ENCODE results near the gene CTDSPL.

Gene CTDSPL

DNA sequence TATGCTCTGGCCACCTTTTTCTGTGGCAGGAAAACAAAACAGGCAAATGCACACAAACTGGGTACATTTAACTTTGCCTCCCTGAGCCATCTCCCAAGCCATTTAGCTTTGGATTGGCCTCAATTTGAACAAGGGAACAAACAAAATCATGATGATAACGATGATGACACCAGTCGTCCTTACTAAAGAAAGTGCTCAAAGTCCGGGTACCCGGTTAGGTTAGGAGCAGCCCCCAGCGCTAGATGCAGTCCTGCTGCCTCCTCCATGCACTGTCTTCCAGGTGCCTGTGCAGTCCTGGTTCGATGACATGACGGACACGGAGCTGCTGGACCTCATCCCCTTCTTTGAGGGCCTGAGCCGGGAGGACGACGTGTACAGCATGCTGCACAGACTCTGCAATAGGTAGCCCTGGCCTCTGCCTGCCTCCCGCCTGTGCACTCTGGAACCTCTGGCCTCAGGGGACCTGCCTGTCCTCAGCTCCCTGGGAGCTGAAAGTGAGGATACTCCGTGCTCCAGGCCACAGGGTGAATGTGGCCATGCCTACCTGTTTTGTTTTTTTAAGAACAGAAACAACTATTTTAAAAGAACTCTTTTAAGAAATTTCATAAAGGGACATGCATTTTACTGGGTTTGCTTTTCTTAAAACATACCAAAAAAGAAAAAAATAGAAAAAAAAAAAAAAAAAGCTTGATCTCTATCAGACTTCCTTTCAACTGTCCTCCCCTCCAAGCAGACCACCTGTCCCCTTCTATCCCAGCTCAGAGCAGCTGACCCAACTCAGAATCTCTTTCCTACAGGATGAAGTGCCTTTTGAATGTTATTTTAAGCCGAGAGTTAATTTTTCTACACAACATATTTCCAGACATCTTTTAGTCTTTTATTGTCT, 119.0 kb downstream of the CTDSPL start:
- WGBS (ENCODE audit: insufficient coverage): 99% methylated on average over 8 of the region's 14 CpGs
- Histone ChIP-seq H3K4me1 (ENCODE audit: control extremely low read depth in 1 of 4, control insufficient read depth in 4 of 4, insufficient read depth in 4 of 4, low read length in 3 of 4) (no peaks in the 10 kb centered on the region), H3K27ac (ENCODE audit: insufficient read depth in 1 of 2, low read depth in 1 of 2, low read length in 2 of 2, poor library complexity in 1 of 2, severe bottlenecking in 2 of 2) (no peak overlapping the region), H3K36me3 (ENCODE audit: control insufficient read depth in 4 of 4, insufficient read depth in 4 of 4, low read length in 3 of 4) (peaks cover 9 to 65% (median 23%) of the 10 kb centered on the region in 4 experiments), H3K4me3 (ENCODE audit: control insufficient read depth in 1 of 7, extremely low read depth in 1 of 7, insufficient read depth in 4 of 7, low read depth in 2 of 7, low read length in 6 of 7) (no peak overlapping the region), H3K27me3 (replicated peaks in 2 of 5; ENCODE audit: control insufficient read depth in 4 of 5, insufficient read depth in 5 of 5, low read length in 4 of 5) (no peaks in the 10 kb centered on the region), H3K9me3 (ENCODE audit: control extremely low read depth in 1 of 5, control insufficient read depth in 4 of 5, insufficient read depth in 2 of 5, low read depth in 1 of 5, low read length in 4 of 5) (no peaks in the 10 kb centered on the region)
- DNase-seq: no peak
- CTCF ChIA-PET: interaction anchor here (0.6 to 3.5 kb wide), 11 partner anchors 9 to 128 kb away, joined by 3 to 28 read pairs (median 4); no protein-coding TSS in a partner anchor
- POLR2A ChIA-PET: no interaction called here

DNA sequence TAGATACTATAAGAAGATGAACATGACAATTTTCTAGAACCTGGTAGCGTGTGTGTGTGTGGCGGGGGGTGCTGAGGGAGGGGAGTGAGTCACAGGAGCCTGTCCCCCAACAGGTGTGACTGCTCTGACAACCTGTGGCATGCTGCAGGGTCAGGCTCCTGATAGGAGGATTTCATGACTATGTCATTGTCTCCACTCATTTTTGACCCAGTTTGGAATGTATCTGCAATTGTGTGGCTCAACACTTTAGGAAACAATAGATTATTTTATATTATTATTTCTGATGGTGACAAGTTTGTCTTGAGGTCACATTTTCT, 119.6 kb downstream of the CTDSPL start:
- 100% methylated on average over 2 of the region's 2 CpGs for WGBS (ENCODE audit: insufficient coverage)
- peaks cover 8 to 59% (median 17%) of the 10 kb centered on the region in 4 experiments for H3K36me3 ChIP-seq (ENCODE audit: control insufficient read depth in 4 of 4, insufficient read depth in 4 of 4, low read length in 3 of 4)
- POLR2A ChIA-PET: no interaction called here
- no peak overlapping the region for H3K4me3 ChIP-seq (ENCODE audit: control insufficient read depth in 1 of 7, extremely low read depth in 1 of 7, insufficient read depth in 4 of 7, low read depth in 2 of 7, low read length in 6 of 7)
- CTCF ChIA-PET: interaction anchor here (1.1 to 3.5 kb wide), 6 partner anchors 8 to 126 kb away, joined by 3 to 28 read pairs (median 4); no protein-coding TSS in a partner anchor
- no peaks in the 10 kb centered on the region for H3K27me3 ChIP-seq (replicated peaks in 2 of 5; ENCODE audit: control insufficient read depth in 4 of 5, insufficient read depth in 5 of 5, low read length in 4 of 5)
- no peaks in the 10 kb centered on the region for H3K9me3 ChIP-seq (ENCODE audit: control extremely low read depth in 1 of 5, control insufficient read depth in 4 of 5, insufficient read depth in 2 of 5, low read depth in 1 of 5, low read length in 4 of 5)
- no peak for DNase-seq
- no peaks in the 10 kb centered on the region for H3K4me1 ChIP-seq (ENCODE audit: control extremely low read depth in 1 of 4, control insufficient read depth in 4 of 4, insufficient read depth in 4 of 4, low read length in 3 of 4)
- no peak overlapping the region for H3K27ac ChIP-seq (ENCODE audit: insufficient read depth in 1 of 2, low read depth in 1 of 2, low read length in 2 of 2, poor library complexity in 1 of 2, severe bottlenecking in 2 of 2)

DNA sequence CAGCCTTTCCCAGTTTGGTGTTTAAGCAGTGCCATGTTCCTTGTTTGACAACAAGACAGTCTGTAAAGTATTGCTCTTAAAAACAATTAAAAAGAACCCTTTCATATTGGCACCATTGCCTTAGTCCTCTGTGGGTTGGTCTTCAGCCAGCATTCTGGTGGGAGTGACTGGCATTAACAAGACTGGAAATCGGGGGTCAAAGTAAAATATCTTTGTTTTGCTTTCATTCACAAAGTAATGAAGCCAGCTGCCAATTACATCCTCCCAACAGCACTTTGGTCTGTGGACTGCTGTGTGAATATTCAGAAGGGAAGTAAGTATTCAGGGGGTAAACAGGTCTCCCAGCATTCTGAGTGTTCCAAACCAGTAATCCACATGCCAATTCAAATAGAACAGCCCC, 120.7 kb downstream of the CTDSPL start:
- POLR2A ChIA-PET: no interaction called here
- DNase-seq: no peak
- WGBS (ENCODE audit: insufficient coverage): no CpG with 5 or more reads among the region's 1 CpG
- peaks cover 0 to 7% (median 3%) of the 10 kb centered on the region in 4 experiments for H3K4me1 ChIP-seq (ENCODE audit: control extremely low read depth in 1 of 4, control insufficient read depth in 4 of 4, insufficient read depth in 4 of 4, low read length in 3 of 4)
- H3K9me3 ChIP-seq (ENCODE audit: control extremely low read depth in 1 of 5, control insufficient read depth in 4 of 5, insufficient read depth in 2 of 5, low read depth in 1 of 5, low read length in 4 of 5): no peaks in the 10 kb centered on the region
- no peaks in the 10 kb centered on the region for H3K27me3 ChIP-seq (replicated peaks in 2 of 5; ENCODE audit: control insufficient read depth in 4 of 5, insufficient read depth in 5 of 5, low read length in 4 of 5)
- H3K27ac ChIP-seq (ENCODE audit: insufficient read depth in 1 of 2, low read depth in 1 of 2, low read length in 2 of 2, poor library complexity in 1 of 2, severe bottlenecking in 2 of 2): no peak overlapping the region
- CTCF ChIA-PET: interaction anchor here (1.2 to 4.1 kb wide), 4 partner anchors 8 to 127 kb away, joined by 3 to 24 read pairs (median 10); no protein-coding TSS in a partner anchor
- H3K36me3 ChIP-seq (ENCODE audit: control insufficient read depth in 4 of 4, insufficient read depth in 4 of 4, low read length in 3 of 4): peaks cover 4 to 48% (median 13%) of the 10 kb centered on the region in 4 experiments
- H3K4me3 ChIP-seq (ENCODE audit: control insufficient read depth in 1 of 7, extremely low read depth in 1 of 7, insufficient read depth in 4 of 7, low read depth in 2 of 7, low read length in 6 of 7): no peak overlapping the region

DNA sequence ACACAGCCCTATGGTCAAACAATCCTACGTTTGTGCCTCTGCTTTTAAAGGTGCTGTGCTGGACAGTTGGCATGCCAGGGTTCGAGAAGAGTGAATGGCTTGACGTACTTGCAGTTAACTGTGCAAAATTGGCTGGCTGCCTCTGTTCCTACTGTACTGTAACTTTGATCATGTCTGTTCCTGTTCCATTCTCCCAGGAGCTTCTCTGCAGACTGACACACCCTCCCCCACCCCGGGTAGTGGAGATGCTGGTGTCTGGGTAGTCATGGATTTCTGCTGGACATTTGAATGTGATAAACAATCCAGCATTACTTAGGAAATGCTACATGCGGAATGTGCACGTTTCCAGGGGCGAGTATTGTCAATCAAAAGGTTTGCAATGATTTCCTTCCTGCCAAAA, 122.4 kb downstream of the CTDSPL start:
- no peak overlapping the region for H3K27ac ChIP-seq (ENCODE audit: insufficient read depth in 1 of 2, low read depth in 1 of 2, low read length in 2 of 2, poor library complexity in 1 of 2, severe bottlenecking in 2 of 2)
- H3K4me3 ChIP-seq (ENCODE audit: control insufficient read depth in 1 of 7, extremely low read depth in 1 of 7, insufficient read depth in 4 of 7, low read depth in 2 of 7, low read length in 6 of 7): no peak overlapping the region
- DNase-seq: no peak
- peaks cover 0 to 9% (median 3%) of the 10 kb centered on the region in 4 experiments for H3K4me1 ChIP-seq (ENCODE audit: control extremely low read depth in 1 of 4, control insufficient read depth in 4 of 4, insufficient read depth in 4 of 4, low read length in 3 of 4)
- WGBS (ENCODE audit: insufficient coverage): 78% methylated on average over 6 of the region's 7 CpGs
- H3K9me3 ChIP-seq (ENCODE audit: control extremely low read depth in 1 of 5, control insufficient read depth in 4 of 5, insufficient read depth in 2 of 5, low read depth in 1 of 5, low read length in 4 of 5): no peaks in the 10 kb centered on the region
- CTCF ChIA-PET: interaction anchor here (1.2 to 4.1 kb wide), 4 partner anchors 10 to 128 kb away, joined by 4 to 24 read pairs (median 8); no protein-coding TSS in a partner anchor
- peaks cover 4 to 44% (median 12%) of the 10 kb centered on the region in 4 experiments for H3K36me3 ChIP-seq (ENCODE audit: control insufficient read depth in 4 of 4, insufficient read depth in 4 of 4, low read length in 3 of 4)
- POLR2A ChIA-PET: no interaction called here
- H3K27me3 ChIP-seq (replicated peaks in 2 of 5; ENCODE audit: control insufficient read depth in 4 of 5, insufficient read depth in 5 of 5, low read length in 4 of 5): no peaks in the 10 kb centered on the region

DNA sequence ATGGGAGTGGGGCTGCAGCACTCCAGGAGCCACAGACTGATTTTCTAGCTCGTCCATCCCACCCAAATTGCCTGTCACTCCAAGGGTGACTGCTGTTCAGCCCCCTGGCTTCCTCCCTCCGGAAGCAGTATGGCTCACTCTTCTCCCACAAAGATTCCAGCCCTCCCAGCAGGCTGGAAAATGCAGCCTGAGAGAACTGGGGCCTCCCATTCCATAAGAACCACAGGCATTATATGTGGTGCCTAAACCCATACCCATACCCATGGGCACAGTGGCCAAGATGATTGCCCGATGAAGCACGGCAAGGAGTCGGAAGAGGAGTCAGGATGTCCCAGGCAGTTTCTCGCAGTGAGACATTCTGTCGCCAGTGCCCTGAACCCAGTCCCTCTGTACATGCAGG, 122.9 kb downstream of the CTDSPL start:
- ChIA-PET POLR2A (no interaction called here), CTCF (interaction anchor here (1.0 to 4.1 kb wide), 6 partner anchors 9 to 132 kb away, joined by 3 to 24 read pairs (median 6); no protein-coding TSS in a partner anchor)
- Histone ChIP-seq H3K9me3 (ENCODE audit: control extremely low read depth in 1 of 5, control insufficient read depth in 4 of 5, insufficient read depth in 2 of 5, low read depth in 1 of 5, low read length in 4 of 5) (no peaks in the 10 kb centered on the region), H3K27ac (ENCODE audit: insufficient read depth in 1 of 2, low read depth in 1 of 2, low read length in 2 of 2, poor library complexity in 1 of 2, severe bottlenecking in 2 of 2) (no peak overlapping the region), H3K4me1 (ENCODE audit: control extremely low read depth in 1 of 4, control insufficient read depth in 4 of 4, insufficient read depth in 4 of 4, low read length in 3 of 4) (peaks cover 0 to 9% (median 3%) of the 10 kb centered on the region in 4 experiments), H3K4me3 (ENCODE audit: control insufficient read depth in 1 of 7, extremely low read depth in 1 of 7, insufficient read depth in 4 of 7, low read depth in 2 of 7, low read length in 6 of 7) (no peak overlapping the region), H3K36me3 (ENCODE audit: control insufficient read depth in 4 of 4, insufficient read depth in 4 of 4, low read length in 3 of 4) (peaks cover 4 to 42% (median 12%) of the 10 kb centered on the region in 4 experiments), H3K27me3 (replicated peaks in 2 of 5; ENCODE audit: control insufficient read depth in 4 of 5, insufficient read depth in 5 of 5, low read length in 4 of 5) (no peaks in the 10 kb centered on the region)
- WGBS (ENCODE audit: insufficient coverage): 87% methylated on average over 6 of the region's 7 CpGs
- no peak for DNase-seq

DNA sequence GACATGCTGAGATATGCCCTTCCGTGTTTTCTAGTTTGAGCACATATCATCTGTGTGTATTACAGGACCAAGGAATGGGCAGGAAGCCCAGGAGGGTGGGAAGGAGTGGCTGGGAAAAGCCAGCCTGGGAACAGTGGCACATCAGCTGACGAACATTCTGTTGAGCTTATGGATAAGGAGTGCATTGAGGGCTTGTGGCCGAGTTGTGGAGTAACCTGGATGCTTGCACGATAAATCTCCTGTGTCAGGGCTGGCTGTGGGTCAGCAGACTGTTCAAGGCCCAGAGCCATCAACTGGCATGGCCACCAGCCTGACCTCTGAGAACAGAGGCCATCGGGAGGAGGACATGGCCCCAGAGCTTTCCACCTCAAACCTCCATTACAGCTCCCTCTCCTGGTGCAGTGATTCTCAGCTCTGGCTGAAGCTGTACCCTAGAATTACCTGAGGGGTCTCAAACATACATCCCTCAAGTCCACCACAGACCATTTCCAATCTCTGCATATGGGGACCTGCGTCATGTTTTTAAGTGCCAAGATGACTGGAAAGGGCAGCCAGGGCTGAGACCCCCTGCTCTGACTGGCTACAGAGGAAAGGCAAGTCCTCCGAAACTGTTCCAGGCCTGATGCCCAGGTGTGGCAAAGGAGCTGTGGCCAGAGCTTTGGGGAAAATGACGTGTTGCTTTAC, 124.1 kb downstream of the CTDSPL start:
- Histone ChIP-seq H3K27ac (ENCODE audit: insufficient read depth in 1 of 2, low read depth in 1 of 2, low read length in 2 of 2, poor library complexity in 1 of 2, severe bottlenecking in 2 of 2) (no peak overlapping the region), H3K4me1 (ENCODE audit: control extremely low read depth in 1 of 4, control insufficient read depth in 4 of 4, insufficient read depth in 4 of 4, low read length in 3 of 4) (peaks cover 0 to 9% (median 3%) of the 10 kb centered on the region in 4 experiments), H3K36me3 (ENCODE audit: control insufficient read depth in 4 of 4, insufficient read depth in 4 of 4, low read length in 3 of 4) (peaks cover 4 to 32% (median 9%) of the 10 kb centered on the region in 4 experiments), H3K27me3 (replicated peaks in 2 of 5; ENCODE audit: control insufficient read depth in 4 of 5, insufficient read depth in 5 of 5, low read length in 4 of 5) (no peaks in the 10 kb centered on the region), H3K9me3 (ENCODE audit: control extremely low read depth in 1 of 5, control insufficient read depth in 4 of 5, insufficient read depth in 2 of 5, low read depth in 1 of 5, low read length in 4 of 5) (no peaks in the 10 kb centered on the region), H3K4me3 (ENCODE audit: control insufficient read depth in 1 of 7, extremely low read depth in 1 of 7, insufficient read depth in 4 of 7, low read depth in 2 of 7, low read length in 6 of 7) (no peak overlapping the region)
- ChIA-PET POLR2A (no interaction called here), CTCF (interaction anchor here (0.7 to 4.1 kb wide), 7 partner anchors 12 to 736 kb away, joined by 3 to 24 read pairs (median 3); no protein-coding TSS in a partner anchor)
- DNase-seq: no peak
- 95% methylated on average over 7 of the region's 8 CpGs for WGBS (ENCODE audit: insufficient coverage)

All from common myeloid progenitor, CD34-positive (primary cell).